HEK293 (cell line): ENCODE measurements around the gene GPR157.

Experiments
- CTCF ChIA-PET: fragments of 350-600 bp; formaldehyde crosslinking; extraction: SDS; loops from one replicate; lab custom pipeline; 2021; ENCODE audit warnings: antibody characterized with exemption; lab: Yijun Ruan, JAX
- POLR2A ChIA-PET: fragments of 300-600 bp; formaldehyde crosslinking; extraction: SDS; loops from one replicate; lab custom pipeline; 2020; ENCODE audit warnings: antibody characterized with exemption, inconsistent platforms; lab: Yijun Ruan, JAX
- H3K27ac ChIP-seq: fragments of 200-500 bp; sonication (Bioruptor generic); 2 replicates; pipeline ENCODE4 v1.5.1; 2014; ENCODE audit warnings: low read depth, low read length, control low read depth, inconsistent platforms; ENCODE audit errors: extremely low read depth
- H3K36me3 ChIP-seq, 2 experiments: fragments of 200-500 bp in 1 of 2; sonication (Bioruptor generic) in 1 of 2; 1 replicate in 1 of 2; 2 replicates in 1 of 2; pipeline ENCODE4 v1.5.1; 2014 to 2017; ENCODE audit warnings: inconsistent platforms in 2 of 2, low read length in 2 of 2; ENCODE audit not compliant: control insufficient read depth in 2 of 2, insufficient read depth in 1 of 2
- H3K4me1 ChIP-seq: fragments of 200-500 bp; sonication (Bioruptor generic); 2 replicates; pipeline ENCODE4 v1.5.1; 2014; ENCODE audit warnings: mild to moderate bottlenecking, low read length, inconsistent platforms; ENCODE audit not compliant: control insufficient read depth, insufficient read depth
- H3K4me3 ChIP-seq: 2 replicates; pipeline ENCODE4 v1.5.1; 2011; ENCODE audit warnings: low read depth, mild to moderate bottlenecking, control low read depth, low read length, moderate library complexity
- H3K9me3 ChIP-seq: fragments of 200-500 bp; sonication (Bioruptor generic); 2 replicates; pipeline ENCODE4 v1.5.1; 2014; ENCODE audit warnings: low read depth, low read length, inconsistent platforms; ENCODE audit not compliant: control insufficient read depth, insufficient read depth
- EGR2 ChIP-seq: fragments of 450-650 bp; formaldehyde crosslinking; IDR thresholded peaks from 2 replicates; pipeline ENCODE4 v1.5.1; 2016; ENCODE audit warnings: low read depth, missing biosample characterization, missing genetic modification characterization
- FEZF1 ChIP-seq: fragments of 450-650 bp; formaldehyde crosslinking; IDR thresholded peaks from 2 replicates; pipeline ENCODE4 v1.5.1; 2016; ENCODE audit warnings: missing biosample characterization, missing genetic modification characterization
- KLF7 ChIP-seq: fragments of 450-650 bp; formaldehyde crosslinking; IDR thresholded peaks from 2 replicates; pipeline ENCODE4 v1.5.1; 2016; ENCODE audit warnings: missing biosample characterization, missing genetic modification characterization, borderline replicate concordance
- OVOL3 ChIP-seq: fragments of 450-650 bp; formaldehyde crosslinking; IDR thresholded peaks from 2 replicates; pipeline ENCODE4 v1.5.1; 2016; ENCODE audit warnings: missing biosample characterization, missing genetic modification characterization
- SCRT1 ChIP-seq: fragments of 450-650 bp; formaldehyde crosslinking; IDR thresholded peaks from 2 replicates; pipeline ENCODE4 v1.5.1; 2016; ENCODE audit warnings: missing biosample characterization, missing genetic modification characterization, borderline replicate concordance
- SP7 ChIP-seq: fragments of 450-650 bp; formaldehyde crosslinking; IDR thresholded peaks from 2 replicates; pipeline ENCODE4 v1.5.1; 2016; ENCODE audit warnings: missing biosample characterization, missing genetic modification characterization
- ZBTB20 ChIP-seq: fragments of 450-650 bp; formaldehyde crosslinking; IDR thresholded peaks from 2 replicates; pipeline ENCODE4 v1.5.1; 2016; ENCODE audit warnings: missing biosample characterization, missing genetic modification characterization
- ZBTB21 ChIP-seq: fragments of 450-650 bp; formaldehyde crosslinking; IDR thresholded peaks from 2 replicates; pipeline ENCODE4 v1.5.1; 2017; ENCODE audit warnings: missing biosample characterization, missing genetic modification characterization
- ZFHX2 ChIP-seq: fragments of 450-650 bp; formaldehyde crosslinking; conservative IDR thresholded peaks from 2 replicates; pipeline ENCODE4 v1.5.1; 2016; ENCODE audit warnings: missing biosample characterization, missing genetic modification characterization
- ZFP41 ChIP-seq: fragments of 450-650 bp; formaldehyde crosslinking; IDR thresholded peaks from 2 replicates; pipeline ENCODE4 v1.5.1; 2016; ENCODE audit warnings: missing biosample characterization, missing genetic modification characterization, borderline replicate concordance
- ZNF114 ChIP-seq: fragments of 450-650 bp; formaldehyde crosslinking; IDR thresholded peaks from 2 replicates; pipeline ENCODE4 v1.5.0; 2017; ENCODE audit warnings: missing biosample characterization, missing genetic modification characterization
- ZNF19 ChIP-seq: fragments of 450-650 bp; formaldehyde crosslinking; IDR thresholded peaks from 2 replicates; pipeline ENCODE4; 2016; ENCODE audit warnings: missing biosample characterization, missing genetic modification characterization, low read depth
- ZNF202 ChIP-seq: fragments of 450-650 bp; formaldehyde crosslinking; IDR thresholded peaks from 2 replicates; pipeline ENCODE4 v1.5.1; 2016; ENCODE audit warnings: missing biosample characterization, missing genetic modification characterization, borderline replicate concordance
- ZNF23 ChIP-seq: fragments of 450-650 bp; formaldehyde crosslinking; IDR thresholded peaks from 2 replicates; pipeline ENCODE4 v1.5.1; 2016; ENCODE audit warnings: missing biosample characterization, missing genetic modification characterization, borderline replicate concordance
- ZNF302 ChIP-seq: fragments of 450-650 bp; formaldehyde crosslinking; IDR thresholded peaks from 2 replicates; pipeline ENCODE4 v1.5.1; 2016; ENCODE audit warnings: missing biosample characterization, missing genetic modification characterization, low read depth
- ZNF335 ChIP-seq: fragments of 450-650 bp; formaldehyde crosslinking; conservative IDR thresholded peaks from 2 replicates; pipeline ENCODE4 v1.5.1; 2016; ENCODE audit warnings: missing biosample characterization, missing genetic modification characterization
- ZNF37A ChIP-seq: fragments of 450-650 bp; IDR thresholded peaks from 2 replicates; pipeline ENCODE4 v1.5.1; 2018; ENCODE audit warnings: missing biosample characterization, missing genetic modification characterization
- ZNF404 ChIP-seq: fragments of 450-650 bp; formaldehyde crosslinking; IDR thresholded peaks from 2 replicates; pipeline ENCODE4 v1.5.1; 2017; ENCODE audit warnings: missing biosample characterization, missing genetic modification characterization
- ZNF416 ChIP-seq: fragments of 450-650 bp; formaldehyde crosslinking; IDR thresholded peaks from 2 replicates; pipeline ENCODE4 v1.5.1; 2016; ENCODE audit warnings: missing biosample characterization, missing genetic modification characterization
- ZNF544 ChIP-seq: fragments of 450-650 bp; formaldehyde crosslinking; IDR thresholded peaks from 2 replicates; pipeline ENCODE4 v1.5.0; 2017; ENCODE audit warnings: missing biosample characterization, missing genetic modification characterization
- ZNF549 ChIP-seq: fragments of 450-650 bp; IDR thresholded peaks from 2 replicates; pipeline ENCODE4 v1.5.1; 2018; ENCODE audit warnings: missing biosample characterization, missing genetic modification characterization, mild to moderate bottlenecking, inconsistent platforms, moderate library complexity
- ZNF621 ChIP-seq: fragments of 450-650 bp; formaldehyde crosslinking; IDR thresholded peaks from 2 replicates; pipeline ENCODE4 v1.5.1; 2017; ENCODE audit warnings: missing biosample characterization, missing genetic modification characterization
- ZNF623 ChIP-seq: fragments of 450-650 bp; formaldehyde crosslinking; IDR thresholded peaks from 2 replicates; pipeline ENCODE4 v1.5.1; 2016; ENCODE audit warnings: missing biosample characterization, missing genetic modification characterization
- ZNF624 ChIP-seq: fragments of 450-650 bp; formaldehyde crosslinking; IDR thresholded peaks from 2 replicates; pipeline ENCODE4 v1.5.1; 2017; ENCODE audit warnings: missing biosample characterization, missing genetic modification characterization
- ZNF626 ChIP-seq: fragments of 450-650 bp; sonication (Bioruptor Pico); formaldehyde crosslinking; IDR thresholded peaks from 2 replicates; pipeline ENCODE4 v1.5.1; 2018; ENCODE audit warnings: missing biosample characterization, missing genetic modification characterization, inconsistent platforms
- ZNF777 ChIP-seq: fragments of 450-650 bp; formaldehyde crosslinking; IDR thresholded peaks from 2 replicates; pipeline ENCODE4 v1.5.1; 2017; ENCODE audit warnings: missing biosample characterization, missing genetic modification characterization, borderline replicate concordance
- ZNF837 ChIP-seq: fragments of 450-650 bp; formaldehyde crosslinking; IDR thresholded peaks from 2 replicates; pipeline ENCODE4 v1.5.1; 2016; ENCODE audit warnings: missing biosample characterization, missing genetic modification characterization
- ZNF843 ChIP-seq: fragments of 450-650 bp; formaldehyde crosslinking; IDR thresholded peaks from 2 replicates; pipeline ENCODE4 v1.5.1; 2016; ENCODE audit warnings: missing biosample characterization, missing genetic modification characterization
- TF ChIP-seq, protein P1 (sequence below): fragments of 450-650 bp; formaldehyde crosslinking; IDR thresholded peaks from 2 replicates; pipeline ENCODE4 v1.5.1; 2016; ENCODE audit warnings: missing biosample characterization, missing genetic modification characterization
- TF ChIP-seq, protein P2 (sequence below): fragments of 450-650 bp; formaldehyde crosslinking; IDR thresholded peaks from 2 replicates; pipeline ENCODE4 v1.5.1; 2016; ENCODE audit warnings: missing biosample characterization, missing genetic modification characterization
- TF ChIP-seq, protein P3 (sequence below): fragments of 450-650 bp; formaldehyde crosslinking; IDR thresholded peaks from 2 replicates; pipeline ENCODE4 v1.5.1; 2017; ENCODE audit warnings: missing biosample characterization, missing genetic modification characterization

GPR157 gene

DNA sequence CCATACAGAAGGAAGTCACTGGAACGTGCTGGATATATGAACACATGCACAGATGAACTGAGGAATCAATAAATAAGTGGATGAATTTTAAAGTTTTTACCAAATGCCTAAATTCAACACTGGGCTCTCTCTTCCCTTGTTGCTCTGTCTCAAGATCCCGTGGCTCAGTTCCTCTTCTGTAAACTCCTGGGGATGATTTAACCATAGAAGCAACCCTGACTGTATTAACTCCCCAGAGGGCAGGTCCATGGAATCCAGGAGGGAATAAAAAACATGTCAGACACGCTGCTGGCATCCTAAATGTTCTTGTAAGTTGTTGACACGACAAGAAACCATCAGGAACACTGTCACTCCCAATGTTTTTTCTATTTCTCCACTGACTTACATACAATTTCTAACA, 45.3 kb upstream of the GPR157 start:
- CTCF ChIA-PET = no interaction called here
- H3K4me3 ChIP-seq = no peak overlapping the region
- POLR2A ChIA-PET = no interaction called here
- TF ChIP-seq ZNF302 (tag by site-specific recombination) = no peak
- TF ChIP-seq ZNF404 = no peak
- TF ChIP-seq ZBTB21 = no peak
- TF ChIP-seq KLF7 (tag by site-specific recombination) = no peak
- TF ChIP-seq ZNF624 (tag by site-specific recombination) = no peak
- no peak for TF ChIP-seq SCRT1 (tag by site-specific recombination)
- no peak for TF ChIP-seq ZNF416
- TF ChIP-seq ZNF335 (tag by site-specific recombination) = no peak
- no peak for TF ChIP-seq ZNF549 (tag by site-specific recombination)
- TF ChIP-seq ZNF843 = no peak
- no peak for TF ChIP-seq ZNF621
- TF ChIP-seq, all 188 proteins: peak for 0
- Histone ChIP-seq H3K27ac (no peak overlapping the region), H3K4me1 (no peaks in the 10 kb centered on the region), H3K36me3 (peaks cover 3 to 75% of the 10 kb centered on the region in 2 experiments; a peak in 2 of 3 replicates), H3K9me3 (no peaks in the 10 kb centered on the region)

DNA sequence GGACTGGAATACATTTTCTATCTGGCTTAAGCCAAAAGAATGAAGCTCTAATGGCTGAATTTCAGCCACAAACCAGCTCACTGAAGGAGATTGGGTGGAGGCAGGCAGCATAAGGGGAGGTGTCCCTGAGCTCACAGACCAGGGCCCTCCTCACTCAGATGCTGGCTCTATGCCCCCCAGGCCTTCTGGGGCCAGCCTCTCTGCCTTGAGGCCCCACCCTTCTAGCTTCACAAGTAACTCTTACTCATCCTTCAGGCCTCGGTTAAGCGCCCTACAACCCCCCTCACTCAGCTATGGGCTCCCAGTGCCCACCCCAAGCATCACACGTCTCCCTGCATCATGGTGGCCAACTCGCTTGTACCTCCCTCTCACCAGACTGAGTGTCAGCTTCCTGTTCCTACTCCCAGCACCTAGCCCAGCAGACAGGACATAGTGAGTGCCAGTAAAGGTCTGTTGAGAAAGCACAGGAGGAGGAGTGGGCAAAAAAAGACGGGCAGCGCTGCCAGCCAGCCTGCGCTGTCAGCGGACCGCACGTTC, 40.8 kb upstream of the GPR157 start:
- no peak overlapping the region for H3K4me3 ChIP-seq
- ChIA-PET CTCF (interaction anchor here (1.6 to 3.0 kb wide), 3 partner anchors 11 to 28 kb away, joined by 4 to 12 read pairs (median 5); no protein-coding TSS in a partner anchor), POLR2A (no interaction called here)
- H3K27ac ChIP-seq = no peak overlapping the region
- no peaks in the 10 kb centered on the region for H3K9me3 ChIP-seq
- H3K36me3 ChIP-seq = peaks cover 6 to 60% of the 10 kb centered on the region in 2 experiments; a peak in 2 of 3 replicates
- TF ChIP-seq ZNF37A = no peak
- TF ChIP-seq ZNF23 (tag by site-specific recombination) = no peak
- TF ChIP-seq OVOL3 (tag by site-specific recombination) = no peak
- no peak for TF ChIP-seq ZNF777 (tag by site-specific recombination)
- TF ChIP-seq SP7 (tag by site-specific recombination) = no peak
- no peak for TF ChIP-seq ZBTB20
- TF ChIP-seq, protein P1, sequence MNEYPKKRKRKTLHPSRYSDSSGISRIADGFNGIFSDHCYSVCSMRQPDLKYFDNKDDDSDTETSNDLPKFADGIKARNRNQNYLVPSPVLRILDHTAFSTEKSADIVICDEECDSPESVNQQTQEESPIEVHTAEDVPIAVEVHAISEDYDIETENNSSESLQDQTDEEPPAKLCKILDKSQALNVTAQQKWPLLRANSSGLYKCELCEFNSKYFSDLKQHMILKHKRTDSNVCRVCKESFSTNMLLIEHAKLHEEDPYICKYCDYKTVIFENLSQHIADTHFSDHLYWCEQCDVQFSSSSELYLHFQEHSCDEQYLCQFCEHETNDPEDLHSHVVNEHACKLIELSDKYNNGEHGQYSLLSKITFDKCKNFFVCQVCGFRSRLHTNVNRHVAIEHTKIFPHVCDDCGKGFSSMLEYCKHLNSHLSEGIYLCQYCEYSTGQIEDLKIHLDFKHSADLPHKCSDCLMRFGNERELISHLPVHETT (tag by site-specific recombination) = no peak
- TF ChIP-seq ZNF837 (tag by site-specific recombination) = no peak
- TF ChIP-seq FEZF1 = no peak
- no peak for TF ChIP-seq EGR2 (tag by site-specific recombination)
- TF ChIP-seq ZNF114 (tag by site-specific recombination) = no peak
- no peak for TF ChIP-seq ZNF544
- TF ChIP-seq ZNF623 = no peak
- peaks cover 4% of the 10 kb centered on the region for H3K4me1 ChIP-seq

DNA sequence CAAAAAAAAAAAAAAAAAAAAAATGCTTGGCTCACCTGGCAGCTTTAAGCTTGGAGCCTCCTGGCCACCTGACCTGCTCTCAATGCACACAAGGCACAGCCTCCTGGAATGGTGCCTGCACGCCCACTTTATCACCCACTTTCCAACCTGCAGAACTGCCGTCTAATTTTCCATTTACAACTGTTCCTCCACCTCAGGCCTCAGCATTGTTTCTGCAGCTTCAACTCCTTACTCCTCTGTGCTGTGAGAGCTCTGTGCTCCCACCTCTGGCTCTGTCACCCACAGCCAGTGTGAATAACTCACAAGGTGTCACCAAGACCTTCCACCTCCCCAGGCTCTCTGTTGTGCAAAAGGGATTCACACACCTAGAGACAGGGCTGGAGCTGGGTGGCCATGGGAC, 38.7 kb upstream of the GPR157 start:
- Histone ChIP-seq H3K27ac (no peak overlapping the region), H3K9me3 (no peaks in the 10 kb centered on the region), H3K4me1 (peaks cover 17% of the 10 kb centered on the region), H3K4me3 (no peak overlapping the region), H3K36me3 (peaks cover 6 to 53% of the 10 kb centered on the region in 2 experiments; a peak in 2 of 3 replicates)
- CTCF ChIA-PET = interaction anchor here (0.6 kb wide), 2 partner anchors 281 to 294 kb away, joined by 3 to 4 read pairs; no protein-coding TSS in a partner anchor
- POLR2A ChIA-PET = no interaction called here
- TF ChIP-seq ZNF19 (tag by site-specific recombination) = no peak
- no peak for TF ChIP-seq ZNF202
- TF ChIP-seq ZNF777 (tag by site-specific recombination) = no peak
- peak; percentile 84 for TF ChIP-seq EGR2 (tag by site-specific recombination)
- peak; percentile 82 for TF ChIP-seq ZFHX2 (tag by site-specific recombination)
- TF ChIP-seq ZFP41 (tag by site-specific recombination) = no peak
- no peak for TF ChIP-seq OVOL3 (tag by site-specific recombination)
- TF ChIP-seq, protein P2, sequence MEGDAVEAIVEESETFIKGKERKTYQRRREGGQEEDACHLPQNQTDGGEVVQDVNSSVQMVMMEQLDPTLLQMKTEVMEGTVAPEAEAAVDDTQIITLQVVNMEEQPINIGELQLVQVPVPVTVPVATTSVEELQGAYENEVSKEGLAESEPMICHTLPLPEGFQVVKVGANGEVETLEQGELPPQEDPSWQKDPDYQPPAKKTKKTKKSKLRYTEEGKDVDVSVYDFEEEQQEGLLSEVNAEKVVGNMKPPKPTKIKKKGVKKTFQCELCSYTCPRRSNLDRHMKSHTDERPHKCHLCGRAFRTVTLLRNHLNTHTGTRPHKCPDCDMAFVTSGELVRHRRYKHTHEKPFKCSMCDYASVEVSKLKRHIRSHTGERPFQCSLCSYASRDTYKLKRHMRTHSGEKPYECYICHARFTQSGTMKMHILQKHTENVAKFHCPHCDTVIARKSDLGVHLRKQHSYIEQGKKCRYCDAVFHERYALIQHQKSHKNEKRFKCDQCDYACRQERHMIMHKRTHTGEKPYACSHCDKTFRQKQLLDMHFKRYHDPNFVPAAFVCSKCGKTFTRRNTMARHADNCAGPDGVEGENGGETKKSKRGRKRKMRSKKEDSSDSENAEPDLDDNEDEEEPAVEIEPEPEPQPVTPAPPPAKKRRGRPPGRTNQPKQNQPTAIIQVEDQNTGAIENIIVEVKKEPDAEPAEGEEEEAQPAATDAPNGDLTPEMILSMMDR = no peak
- TF ChIP-seq, protein P3, sequence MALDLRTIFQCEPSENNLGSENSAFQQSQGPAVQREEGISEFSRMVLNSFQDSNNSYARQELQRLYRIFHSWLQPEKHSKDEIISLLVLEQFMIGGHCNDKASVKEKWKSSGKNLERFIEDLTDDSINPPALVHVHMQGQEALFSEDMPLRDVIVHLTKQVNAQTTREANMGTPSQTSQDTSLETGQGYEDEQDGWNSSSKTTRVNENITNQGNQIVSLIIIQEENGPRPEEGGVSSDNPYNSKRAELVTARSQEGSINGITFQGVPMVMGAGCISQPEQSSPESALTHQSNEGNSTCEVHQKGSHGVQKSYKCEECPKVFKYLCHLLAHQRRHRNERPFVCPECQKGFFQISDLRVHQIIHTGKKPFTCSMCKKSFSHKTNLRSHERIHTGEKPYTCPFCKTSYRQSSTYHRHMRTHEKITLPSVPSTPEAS = no peak
- no peak for TF ChIP-seq ZNF23 (tag by site-specific recombination)
- TF ChIP-seq ZNF626 (tag by site-specific recombination) = no peak
